Measurements from ENCODE around the gene IL23R. TPM values are rescaled to one million over a fixed set of nuclear protein-coding genes. Genes with fewer than 3 reads are reported as not detected.

The IL23R gene
- total RNA-seq, 1 donor, result not detected

DNA sequence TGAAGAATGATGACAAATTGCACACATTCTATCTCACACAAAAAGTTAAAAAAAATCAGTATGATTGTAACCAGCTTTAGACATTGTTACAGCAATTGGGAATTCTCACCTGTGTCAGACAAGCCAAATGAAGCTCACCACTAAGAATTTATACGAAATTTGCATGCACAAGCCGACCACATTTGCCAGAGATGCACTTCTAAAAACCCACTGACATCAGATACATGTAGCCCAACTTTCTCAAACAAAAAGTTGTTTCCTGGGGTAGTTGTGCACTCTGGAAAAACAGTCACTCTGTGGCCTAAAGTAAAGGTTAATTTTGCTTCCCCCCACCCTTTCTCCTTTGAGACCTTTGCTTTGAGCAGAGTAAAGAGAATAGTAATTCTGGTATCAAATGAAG is 73.5 kb downstream of the IL23R start:
- DNase-seq (ENCODE audit: low read depth), result no peak
- H3K4me3 ChIP-seq (ENCODE audit: low read depth, low read length), result no peak overlapping the region
- TF ChIP-seq, protein P1, sequence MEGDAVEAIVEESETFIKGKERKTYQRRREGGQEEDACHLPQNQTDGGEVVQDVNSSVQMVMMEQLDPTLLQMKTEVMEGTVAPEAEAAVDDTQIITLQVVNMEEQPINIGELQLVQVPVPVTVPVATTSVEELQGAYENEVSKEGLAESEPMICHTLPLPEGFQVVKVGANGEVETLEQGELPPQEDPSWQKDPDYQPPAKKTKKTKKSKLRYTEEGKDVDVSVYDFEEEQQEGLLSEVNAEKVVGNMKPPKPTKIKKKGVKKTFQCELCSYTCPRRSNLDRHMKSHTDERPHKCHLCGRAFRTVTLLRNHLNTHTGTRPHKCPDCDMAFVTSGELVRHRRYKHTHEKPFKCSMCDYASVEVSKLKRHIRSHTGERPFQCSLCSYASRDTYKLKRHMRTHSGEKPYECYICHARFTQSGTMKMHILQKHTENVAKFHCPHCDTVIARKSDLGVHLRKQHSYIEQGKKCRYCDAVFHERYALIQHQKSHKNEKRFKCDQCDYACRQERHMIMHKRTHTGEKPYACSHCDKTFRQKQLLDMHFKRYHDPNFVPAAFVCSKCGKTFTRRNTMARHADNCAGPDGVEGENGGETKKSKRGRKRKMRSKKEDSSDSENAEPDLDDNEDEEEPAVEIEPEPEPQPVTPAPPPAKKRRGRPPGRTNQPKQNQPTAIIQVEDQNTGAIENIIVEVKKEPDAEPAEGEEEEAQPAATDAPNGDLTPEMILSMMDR (IDR thresholded peaks at IDR 0.05; ENCODE audit: insufficient read depth, low read length), result no peak

DNA sequence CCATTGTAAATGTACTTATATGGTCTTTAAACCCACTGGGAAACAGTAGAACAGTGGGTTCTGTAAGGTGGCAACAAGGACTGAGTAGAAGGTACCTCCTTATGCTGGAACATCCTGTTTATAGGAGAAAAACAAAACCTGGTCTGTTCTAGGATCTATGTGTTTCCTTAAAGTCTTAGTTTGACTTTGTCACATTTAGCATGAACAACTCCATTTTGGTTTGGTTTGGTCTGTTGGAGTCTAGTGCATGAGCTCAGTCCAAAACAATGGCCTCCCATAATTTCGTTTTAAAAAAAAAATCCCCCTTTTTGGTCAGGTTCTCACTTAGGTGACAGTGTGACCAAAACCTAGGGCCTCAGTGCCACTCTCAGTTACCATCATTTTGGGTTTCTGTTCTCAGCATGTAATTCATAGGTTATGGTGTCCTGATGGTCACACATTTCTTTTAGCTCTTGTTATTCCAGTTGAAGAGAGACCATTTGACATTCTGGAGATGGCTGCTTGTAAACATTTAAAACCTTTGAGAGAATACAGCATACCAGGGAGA is 75.0 kb downstream of the IL23R start:
- TF ChIP-seq, protein P1 (IDR thresholded peaks at IDR 0.05; ENCODE audit: insufficient read depth, low read length), result no peak
- H3K4me3 ChIP-seq (ENCODE audit: low read depth, low read length), result no peak overlapping the region
- no peak for DNase-seq (ENCODE audit: low read depth)

DNA sequence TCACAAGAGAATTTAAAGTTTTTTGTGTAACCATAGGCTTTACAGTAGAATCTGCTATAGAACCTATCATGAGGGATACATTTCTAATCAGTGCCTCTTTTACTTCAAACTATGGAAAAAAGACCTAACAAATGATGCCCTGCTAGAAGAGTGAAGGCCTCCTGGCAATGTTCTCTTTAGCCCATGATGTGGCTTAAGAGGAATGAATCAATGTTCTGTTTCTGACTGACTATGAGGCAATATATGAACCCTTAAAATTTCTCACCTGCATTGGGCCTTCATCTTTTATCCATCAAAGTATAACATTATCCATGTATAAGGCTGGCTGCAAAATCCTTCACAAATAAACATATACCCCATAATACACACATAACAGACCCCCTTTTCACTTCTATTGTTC is 75.8 kb downstream of the IL23R start:
- no peak for DNase-seq (ENCODE audit: low read depth)
- no peak overlapping the region for H3K4me3 ChIP-seq (ENCODE audit: low read depth, low read length)

DNA sequence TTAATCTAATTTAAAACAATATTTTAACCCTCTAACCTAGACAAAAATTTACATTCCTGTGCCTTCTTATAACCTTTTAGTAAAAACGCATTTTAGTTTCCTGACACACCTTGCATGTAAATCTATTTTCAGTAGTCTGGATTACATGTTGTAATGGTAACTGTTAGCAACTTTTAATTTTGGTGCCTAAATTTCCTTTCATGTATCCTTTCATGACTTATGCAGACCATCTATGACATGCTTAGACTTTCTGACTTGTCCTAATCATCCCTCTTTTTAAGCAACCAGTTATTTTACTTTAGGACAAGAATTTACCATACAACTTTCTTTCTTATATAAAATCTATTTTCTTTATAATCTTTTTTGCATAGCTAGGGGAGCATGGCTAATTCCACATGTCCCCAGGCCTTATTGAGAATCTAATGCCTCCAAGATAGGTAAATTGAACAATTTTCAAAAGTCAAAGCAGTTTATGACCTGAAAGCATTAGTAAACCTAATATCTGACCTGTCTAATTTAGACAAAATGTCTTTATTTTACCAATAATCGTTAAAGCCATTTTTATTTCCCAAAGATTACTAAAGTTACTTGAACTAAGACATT is 83.9 kb downstream of the IL23R start:
- TF ChIP-seq, protein P1 (IDR thresholded peaks at IDR 0.05; ENCODE audit: insufficient read depth, low read length), result no peak
- H3K4me3 ChIP-seq (ENCODE audit: low read depth, low read length), result no peak overlapping the region
- DNase-seq (ENCODE audit: low read depth), result no peak

More for the DNA sequence above, 75.8 kb downstream of the IL23R start:
- TF ChIP-seq, protein P1 (IDR thresholded peaks at IDR 0.05; ENCODE audit: insufficient read depth, low read length), result no peak

DNA sequence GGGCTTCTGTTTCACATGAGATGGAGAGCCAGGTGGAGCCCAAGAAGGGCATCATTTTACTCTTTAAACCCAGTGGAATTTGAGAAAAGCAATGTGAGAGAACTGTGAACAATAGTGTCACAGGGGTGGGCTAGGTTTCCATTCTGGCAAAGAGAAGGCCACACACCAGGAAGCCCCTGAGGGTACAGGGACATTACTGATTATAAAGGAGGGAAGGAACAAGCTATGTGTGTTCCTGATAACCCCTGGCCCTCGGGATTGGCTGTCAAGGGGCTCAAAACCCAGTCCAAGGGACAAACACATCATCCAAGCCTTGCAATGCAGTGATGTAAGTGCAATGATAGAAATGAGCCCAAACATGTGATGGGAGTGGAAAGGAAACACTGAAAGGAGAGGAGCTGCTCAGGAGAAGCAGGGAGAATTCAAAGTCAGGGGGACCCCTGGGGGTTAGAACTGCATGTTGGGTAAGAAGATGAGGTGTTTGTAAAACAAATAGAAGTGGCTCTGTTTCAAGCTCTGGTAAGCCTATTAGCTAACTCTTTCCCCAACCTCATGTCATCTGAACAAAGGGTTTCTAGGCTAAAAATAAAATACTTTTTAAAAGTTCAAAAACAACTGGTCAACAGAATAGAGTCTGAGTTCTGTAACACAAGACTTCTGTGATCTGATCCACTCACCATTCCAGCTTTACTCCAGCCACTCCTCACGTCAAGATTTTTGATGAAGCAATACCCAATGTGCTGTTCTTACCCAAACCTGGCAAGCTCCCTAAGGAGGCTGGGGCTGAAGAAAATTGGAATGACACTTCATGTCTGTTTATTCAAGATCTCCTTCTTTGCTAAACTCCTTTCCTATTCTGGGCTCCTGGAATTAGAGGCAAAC is 90.3 kb downstream of the IL23R start:
- H3K4me3 ChIP-seq (ENCODE audit: low read depth, low read length), result no peak overlapping the region
- TF ChIP-seq, protein P1 (IDR thresholded peaks at IDR 0.05; ENCODE audit: insufficient read depth, low read length), result no peak
- peak; percentile 4 for DNase-seq (ENCODE audit: low read depth)

DNA sequence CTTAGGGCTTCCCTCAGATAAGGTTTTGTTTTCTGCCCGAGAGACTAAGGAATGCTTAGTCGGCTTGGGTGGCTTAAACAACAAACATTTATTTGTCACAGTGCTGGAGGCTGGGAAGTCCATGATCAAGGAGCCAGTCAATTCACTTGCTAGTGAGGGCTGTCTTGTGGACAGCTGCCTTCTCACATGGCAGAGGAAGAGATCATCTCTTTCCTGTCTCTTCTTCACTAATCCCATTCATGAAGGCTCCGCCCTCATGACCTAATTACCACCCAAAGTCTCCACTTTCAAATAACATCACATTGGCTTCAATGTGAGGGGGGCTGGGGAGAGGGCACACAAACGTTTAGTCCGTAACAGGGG is 90.9 kb downstream of the IL23R start:
- no peak for DNase-seq (ENCODE audit: low read depth)

More for the DNA sequence above, 90.9 kb downstream of the IL23R start:
- no peak overlapping the region for H3K4me3 ChIP-seq (ENCODE audit: low read depth, low read length)
- TF ChIP-seq, protein P1 (IDR thresholded peaks at IDR 0.05; ENCODE audit: insufficient read depth, low read length), result no peak

Data from fibroblast of the aortic adventitia (primary cell).